Skeletal muscle satellite cell (primary cell): ENCODE results near the gene TXNDC15.
A peak's percentile ranks its signal among the peaks of the same experiment; 100 is the strongest.
"Not testable (repeated sequence)": the region's sequence is repeated elsewhere in the genome, so short reads cannot be mapped to it uniquely, and the experiment has no call there.

Source experiments
- H3K27me3 ChIP-seq: 2 replicates; pipeline ENCODE4 v1.7.0; 2013; ENCODE audit warnings: low read length; ENCODE audit not compliant: control insufficient read depth, insufficient read depth
- H3K36me3 ChIP-seq: 2 replicates; pipeline ENCODE4 v1.7.0; 2013; ENCODE audit warnings: mild to moderate bottlenecking, control low read depth, low read length; ENCODE audit not compliant: insufficient read depth
- H3K4me1 ChIP-seq: 2 replicates; pipeline ENCODE4 v1.7.0; 2013; ENCODE audit warnings: low read length; ENCODE audit not compliant: control insufficient read depth, insufficient read depth
- H3K4me2 ChIP-seq: 2 replicates; pipeline ENCODE4 v1.7.0; 2013; ENCODE audit warnings: mild to moderate bottlenecking, low read length
- H3K4me3 ChIP-seq: 2 replicates; pipeline ENCODE4 v1.7.0; 2013; ENCODE audit warnings: low read length
- H3K9ac ChIP-seq: 2 replicates; pipeline ENCODE4 v1.7.0; 2013; ENCODE audit warnings: mild to moderate bottlenecking, low read depth, low read length, moderate library complexity
- H3K9me3 ChIP-seq: replicated peaks from 2 replicates; pipeline ENCODE4 v1.7.0; 2013; ENCODE audit warnings: mild to moderate bottlenecking, control low read depth, low read length

The TXNDC15 gene

DNA sequence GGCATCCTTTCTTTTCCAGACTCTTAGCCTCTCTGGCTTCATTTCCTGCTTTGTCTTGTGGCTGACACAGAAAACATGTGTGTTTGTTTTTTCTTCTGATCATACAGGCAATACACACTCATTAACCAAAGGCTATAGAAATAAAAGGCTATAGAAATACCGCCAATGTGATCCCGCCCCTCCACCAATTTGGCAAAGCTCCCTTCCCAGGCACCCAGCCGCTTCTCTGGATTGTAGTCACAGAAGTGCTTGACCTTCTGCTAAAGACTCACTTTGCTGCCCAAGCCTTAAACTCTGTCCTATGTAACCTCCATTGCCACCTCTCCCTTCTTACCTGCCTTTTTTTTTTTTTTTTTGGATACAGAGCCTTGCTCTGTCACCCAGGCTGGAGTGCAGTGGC lies 5.3 kb downstream of the TXNDC15 start:
- Histone ChIP-seq H3K27me3 (no peaks in the 10 kb centered on the region), H3K4me1 (peaks cover 4% of the 10 kb centered on the region), H3K36me3 (no peaks in the 10 kb centered on the region), H3K9ac (no peak overlapping the region), H3K9me3 (no peaks in the 10 kb centered on the region), H3K4me3 (no peak overlapping the region), H3K4me2 (no peak overlapping the region)

DNA sequence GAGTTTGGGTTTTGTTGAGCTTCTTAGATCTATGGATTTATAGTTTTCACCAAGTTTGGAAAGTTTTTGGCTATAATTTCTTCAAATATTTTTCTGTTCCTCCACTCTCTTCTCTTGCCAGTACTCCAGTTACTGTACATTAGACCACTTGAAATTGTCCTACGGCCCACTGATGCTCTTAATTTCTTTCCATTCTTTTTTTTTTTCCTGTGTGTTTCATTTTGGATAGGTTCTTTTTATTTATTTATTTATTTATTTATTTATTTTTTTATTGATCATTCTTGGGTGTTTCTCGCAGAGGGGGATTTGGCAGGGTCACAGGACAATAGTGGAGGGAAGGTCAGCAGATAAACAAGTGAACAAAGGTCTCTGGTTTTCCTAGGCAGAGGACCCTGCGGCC lies 6.8 kb downstream of the TXNDC15 start:
- not testable (repeated sequence) for H3K4me2 ChIP-seq, H3K4me1 ChIP-seq, H3K9ac ChIP-seq, H3K9me3 ChIP-seq, H3K36me3 ChIP-seq, H3K27me3 ChIP-seq, H3K4me3 ChIP-seq

GRCh38 chr5:134881711-134882110 lies 7.5 kb downstream of the TXNDC15 start:
- H3K4me2 ChIP-seq, H3K4me3 ChIP-seq, H3K36me3 ChIP-seq, H3K4me1 ChIP-seq, H3K9me3 ChIP-seq, H3K9ac ChIP-seq, H3K27me3 ChIP-seq: not testable (repeated sequence)

DNA sequence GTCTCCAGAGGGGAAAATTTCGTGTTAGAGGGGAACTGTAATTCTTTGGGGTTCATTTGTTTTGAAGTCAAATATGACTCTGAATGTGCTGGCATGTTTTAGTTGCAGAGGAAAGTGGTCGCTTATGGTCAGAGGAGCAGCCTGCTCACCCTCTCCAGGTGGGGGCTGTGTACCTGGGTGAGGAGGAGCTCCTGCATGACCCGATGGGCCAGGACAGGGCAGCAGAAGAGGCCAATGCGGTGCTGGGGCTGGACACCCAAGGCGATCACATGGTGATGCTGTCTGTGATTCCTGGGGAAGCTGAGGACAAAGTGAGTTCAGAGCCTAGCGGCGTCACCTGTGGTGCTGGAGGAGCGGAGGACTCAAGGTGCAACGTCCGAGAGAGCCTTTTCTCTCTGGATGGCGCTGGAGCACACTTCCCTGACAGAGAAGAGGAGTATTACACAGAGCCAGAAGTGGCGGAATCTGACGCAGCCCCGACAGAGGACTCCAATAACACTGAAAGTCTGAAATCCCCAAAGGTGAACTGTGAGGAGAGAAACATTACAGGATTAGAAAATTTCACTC lies 13.5 kb downstream of the TXNDC15 start:
- Histone ChIP-seq H3K4me3 (no peak overlapping the region), H3K9me3 (no peaks in the 10 kb centered on the region), H3K27me3 (no peaks in the 10 kb centered on the region), H3K4me2 (no peak overlapping the region), H3K36me3 (no peaks in the 10 kb centered on the region), H3K9ac (no peak overlapping the region), H3K4me1 (no peaks in the 10 kb centered on the region)

GRCh38 chr5:134889335-134889734 lies 15.2 kb downstream of the TXNDC15 start:
- H3K36me3 ChIP-seq, result no peaks in the 10 kb centered on the region
- no peak overlapping the region for H3K9ac ChIP-seq
- H3K4me3 ChIP-seq, result no peak overlapping the region
- H3K4me2 ChIP-seq, result no peak overlapping the region
- H3K27me3 ChIP-seq, result no peaks in the 10 kb centered on the region
- no peaks in the 10 kb centered on the region for H3K4me1 ChIP-seq
- H3K9me3 ChIP-seq, result no peaks in the 10 kb centered on the region

DNA sequence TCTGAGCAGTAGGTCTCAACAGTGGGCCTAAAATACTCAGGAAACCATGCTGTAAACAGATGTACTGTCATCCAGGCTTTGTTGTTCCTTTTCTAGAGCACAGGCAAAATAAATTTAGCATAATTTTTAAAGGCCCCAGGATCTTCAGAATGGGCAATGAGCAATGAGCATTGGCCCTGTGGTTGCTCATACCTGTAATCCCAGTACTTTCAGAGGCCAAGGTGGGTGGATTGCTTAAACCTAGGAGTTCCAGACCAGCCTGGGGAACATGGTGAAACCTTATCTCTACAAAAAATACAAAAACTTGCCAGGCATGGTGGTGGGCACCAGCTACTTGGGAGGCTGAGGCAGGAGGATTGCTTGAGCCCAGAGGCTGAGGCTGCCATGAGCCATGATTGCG lies 17.3 kb downstream of the TXNDC15 start:
- no peaks in the 10 kb centered on the region for H3K4me1 ChIP-seq
- no peak overlapping the region for H3K4me3 ChIP-seq
- H3K9ac ChIP-seq, result no peak overlapping the region
- no peaks in the 10 kb centered on the region for H3K27me3 ChIP-seq
- peaks cover 12% of the 10 kb centered on the region for H3K36me3 ChIP-seq
- no peak overlapping the region for H3K4me2 ChIP-seq
- H3K9me3 ChIP-seq, result no peaks in the 10 kb centered on the region

DNA sequence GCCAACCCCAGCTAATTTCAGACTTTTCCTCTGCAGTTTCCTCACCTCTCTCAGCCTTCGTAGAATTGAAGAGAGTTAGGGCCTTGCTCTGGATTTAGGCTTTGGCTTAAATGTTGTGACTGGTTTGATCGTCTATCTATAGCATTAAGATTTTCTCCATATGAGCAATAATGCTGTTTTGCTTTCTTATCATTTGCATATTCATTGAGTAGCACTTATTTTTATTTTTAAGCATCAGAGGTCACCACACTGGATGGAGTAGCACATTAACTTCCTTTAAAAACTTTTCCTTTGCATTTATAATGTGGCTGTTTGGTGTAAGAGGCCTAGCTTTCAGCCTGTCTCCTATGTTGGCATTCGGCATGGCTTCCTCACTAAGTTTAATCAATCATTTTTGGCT lies 18.1 kb downstream of the TXNDC15 start:
- Histone ChIP-seq H3K4me2 (no peak overlapping the region), H3K9me3 (no peaks in the 10 kb centered on the region), H3K27me3 (no peaks in the 10 kb centered on the region), H3K4me1 (no peaks in the 10 kb centered on the region), H3K9ac (no peak overlapping the region), H3K36me3 (peaks cover 12% of the 10 kb centered on the region), H3K4me3 (no peak overlapping the region)

DNA sequence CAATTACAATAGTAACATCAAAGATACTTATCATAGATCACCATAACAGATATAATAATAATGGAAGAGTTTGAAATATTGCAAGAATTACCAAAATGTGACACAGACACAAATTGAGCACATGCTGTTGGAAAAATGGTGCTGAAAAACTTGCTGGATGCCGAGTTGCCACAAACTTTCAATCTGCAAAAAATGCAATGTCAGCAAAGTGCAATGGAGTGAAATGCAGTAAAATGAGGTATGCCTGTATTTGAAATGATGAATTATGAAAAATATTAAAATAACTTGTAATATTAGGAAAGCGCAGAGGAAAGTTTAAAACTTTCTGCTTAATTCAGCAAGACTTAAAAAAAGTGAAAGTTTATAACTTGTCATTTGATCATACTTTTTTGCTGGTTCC lies 18.8 kb downstream of the TXNDC15 start:
- peaks cover 12% of the 10 kb centered on the region for H3K36me3 ChIP-seq

DNA sequence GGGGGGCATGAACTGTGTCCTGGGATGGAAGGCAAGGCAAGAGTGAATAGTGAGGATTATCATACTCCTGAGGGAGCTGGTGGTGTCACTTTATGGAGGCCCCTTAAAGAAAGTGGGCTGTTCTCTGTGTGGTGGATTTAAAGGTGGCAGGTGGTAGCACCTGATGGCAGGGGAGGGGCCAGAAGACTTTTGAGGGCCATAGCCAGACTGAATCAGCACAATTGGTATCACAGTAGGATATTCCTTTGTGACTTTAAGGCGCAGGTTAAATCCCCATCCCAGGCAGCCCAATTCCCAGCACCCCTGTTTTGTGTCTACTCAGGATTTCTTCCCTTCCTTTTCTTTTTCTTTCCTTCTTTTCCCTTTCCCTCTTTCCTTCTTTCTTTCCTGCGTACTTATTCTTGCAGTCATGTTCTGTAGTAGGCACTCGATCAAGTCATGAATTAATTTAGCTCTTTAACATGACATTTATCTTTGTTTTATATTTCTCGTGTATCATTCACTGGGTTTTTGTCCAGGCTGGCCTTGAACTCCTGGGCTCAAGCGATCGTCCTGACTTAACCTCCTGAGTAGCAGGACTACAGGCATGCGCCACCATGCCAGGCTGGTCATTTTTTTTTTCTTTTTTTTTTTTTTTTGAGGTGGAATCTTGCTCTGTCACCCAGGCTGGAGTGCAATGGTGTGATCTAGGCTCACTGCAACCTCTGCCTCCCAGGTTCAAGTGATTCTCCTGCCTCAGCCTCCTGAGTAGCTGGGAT lies 19.8 kb downstream of the TXNDC15 start:
- no peaks in the 10 kb centered on the region for H3K27me3 ChIP-seq
- H3K4me2 ChIP-seq, result no peak overlapping the region
- no peak overlapping the region for H3K4me3 ChIP-seq
- peaks cover 12% of the 10 kb centered on the region for H3K36me3 ChIP-seq
- H3K9ac ChIP-seq, result no peak overlapping the region
- H3K9me3 ChIP-seq, result no peaks in the 10 kb centered on the region
- no peaks in the 10 kb centered on the region for H3K4me1 ChIP-seq

More for the DNA sequence above, 18.8 kb downstream of the TXNDC15 start:
- Histone ChIP-seq H3K9me3 (no peaks in the 10 kb centered on the region), H3K27me3 (no peaks in the 10 kb centered on the region), H3K4me2 (no peak overlapping the region), H3K4me1 (no peaks in the 10 kb centered on the region), H3K9ac (no peak overlapping the region), H3K4me3 (no peak overlapping the region)

DNA sequence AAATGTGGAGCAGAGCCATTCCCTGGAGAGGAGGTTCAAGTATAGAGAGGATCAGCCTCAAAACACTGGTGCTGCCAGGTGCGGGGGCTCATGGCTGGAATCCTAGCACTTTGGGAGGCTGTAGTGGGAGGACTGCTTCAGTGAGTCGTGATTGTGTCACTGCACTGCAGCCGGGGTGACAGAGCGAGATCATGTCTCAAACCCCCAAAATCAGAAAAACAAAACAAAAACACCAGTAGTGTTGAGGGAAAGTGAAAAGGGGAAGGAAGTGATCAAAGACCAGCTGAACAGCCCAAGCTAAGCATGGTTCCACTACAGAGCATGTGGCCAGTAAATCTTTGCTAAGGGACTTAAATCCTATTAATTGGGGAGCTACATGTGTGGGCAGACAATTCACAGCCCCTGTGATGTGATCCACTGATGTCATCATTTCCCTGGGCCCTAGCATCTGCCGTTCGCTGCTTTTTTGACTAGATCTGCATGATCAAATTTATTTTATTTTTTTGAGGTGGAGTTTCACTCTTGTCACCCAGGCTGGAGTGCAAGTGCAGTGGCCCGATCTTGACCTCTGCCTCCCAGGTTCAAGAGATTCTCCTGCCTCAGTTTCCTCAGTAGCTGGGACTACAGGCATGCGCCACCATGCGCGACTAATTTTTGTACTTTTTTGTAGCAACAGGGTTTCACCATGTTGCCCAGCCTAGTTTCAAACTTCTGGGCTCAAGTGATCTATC lies 28.1 kb downstream of the TXNDC15 start:
- Histone ChIP-seq H3K4me3 (no peak overlapping the region), H3K4me1 (peaks cover 10% of the 10 kb centered on the region), H3K9ac (no peak overlapping the region), H3K4me2 (no peak overlapping the region), H3K36me3 (peaks cover 4% of the 10 kb centered on the region), H3K9me3 (no peaks in the 10 kb centered on the region), H3K27me3 (no peaks in the 10 kb centered on the region)

DNA sequence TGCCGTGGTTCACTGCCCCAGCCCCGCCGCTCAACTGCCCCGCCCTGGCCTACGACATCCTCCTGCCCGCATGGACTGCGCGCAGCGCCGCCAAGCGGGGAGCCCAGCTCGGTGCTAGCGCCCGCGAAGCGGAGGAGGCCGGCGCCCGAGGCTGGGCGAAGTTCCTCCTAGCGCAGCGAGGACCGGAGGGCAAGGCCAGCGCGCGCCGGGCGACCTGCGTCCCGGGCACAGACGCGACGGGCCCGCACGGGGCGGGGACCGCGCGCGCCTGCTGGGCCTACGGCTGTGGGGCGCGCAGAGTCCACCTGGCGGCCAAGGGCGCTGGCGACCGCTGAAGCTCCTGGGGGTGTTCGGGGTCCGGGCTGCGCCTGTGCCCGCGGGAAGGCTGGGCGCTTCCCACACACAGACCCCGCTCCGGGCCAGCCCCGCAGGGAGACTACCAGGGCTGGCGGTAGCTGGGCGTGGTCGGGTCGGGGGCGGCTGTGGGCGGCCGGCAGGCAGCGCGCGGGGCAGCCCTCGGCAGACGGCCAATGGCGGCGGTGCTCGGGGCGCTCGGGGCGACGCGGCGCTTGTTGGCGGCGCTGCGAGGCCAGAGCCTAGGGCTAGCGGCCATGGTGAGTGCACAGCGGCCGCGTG lies 30.6 kb downstream of the TXNDC15 start, which contains the start of gene PCBD2:
PCBD2 (plus strand) TSS at position 522 of the 636 bp plus-strand sequence; CDS start at position 531, 9 bp downstream.
- no peaks in the 10 kb centered on the region for H3K27me3 ChIP-seq
- peak within 1 kb of the TSS; percentile 98 for H3K9ac ChIP-seq

More for the DNA sequence above, 30.6 kb downstream of the TXNDC15 start, which contains the start of gene PCBD2:
- Histone ChIP-seq H3K4me1 (peaks cover 10% of the 10 kb centered on the region), H3K36me3 (peaks cover 4% of the 10 kb centered on the region), H3K4me2 (peak within 1 kb of the TSS; percentile 89), H3K4me3 (peak within 1 kb of the TSS; percentile 94), H3K9me3 (no peaks in the 10 kb centered on the region)
